Liver (tissue), 9 donors: ENCODE results near the gene SPATS1. TPM values are rescaled to one million over a fixed set of nuclear protein-coding genes. Genes with fewer than 3 reads are reported as not detected.

Experiments
- DNase-seq: peaks from one replicate; pipeline ENCODE4 v3.0.0-alpha.2; 2017; ENCODE audit warnings: low spot score
- H3K27ac ChIP-seq, 2 donors: one replicate each; pipeline ENCODE4 v1.7.0; 2013; ENCODE audit warnings: inconsistent platforms in 2 of 2, low read length in 2 of 2, control low read depth in 1 of 2, low read depth in 1 of 2, mild to moderate bottlenecking in 1 of 2
- H3K27me3 ChIP-seq, 4 donors: one replicate each; pipeline versions ENCODE4 v1.6.1 to v1.7.0; 2013; ENCODE audit warnings: low read length in 3 of 4, inconsistent platforms in 1 of 4, mild to moderate bottlenecking in 1 of 4, moderate library complexity in 1 of 4; ENCODE audit not compliant: control insufficient read depth in 4 of 4, insufficient read depth in 4 of 4
- H3K36me3 ChIP-seq, 4 donors: one replicate each; pipeline versions ENCODE4 v1.6.1 to v1.7.0; 2013; ENCODE audit warnings: low read length in 3 of 4, mild to moderate bottlenecking in 3 of 4, low read depth in 1 of 4, moderate library complexity in 1 of 4; ENCODE audit not compliant: control insufficient read depth in 4 of 4, insufficient read depth in 3 of 4
- H3K4me1 ChIP-seq, 4 donors: one replicate each; pipeline versions ENCODE4 v1.6.1 to v1.7.0; 2013; ENCODE audit warnings: low read length in 3 of 4, mild to moderate bottlenecking in 3 of 4, moderate library complexity in 1 of 4; ENCODE audit not compliant: control insufficient read depth in 4 of 4, insufficient read depth in 4 of 4
- H3K4me3 ChIP-seq, 3 donors: one replicate each; pipeline versions ENCODE4 v1.6.1 to v1.7.0; 2013; ENCODE audit warnings: low read length in 3 of 3, control low read depth in 1 of 3, low read depth in 1 of 3, mild to moderate bottlenecking in 1 of 3
- H3K9ac ChIP-seq, 2 donors: one replicate each; pipeline ENCODE4 v1.7.0; 2013; ENCODE audit warnings: low read length in 2 of 2, mild to moderate bottlenecking in 2 of 2, moderate library complexity in 2 of 2, control low read depth in 1 of 2, low read depth in 1 of 2
- H3K9me3 ChIP-seq, 4 donors: one replicate each; pipeline versions ENCODE4 v1.6.1 to v1.7.0; 2013; ENCODE audit warnings: low read length in 3 of 4; ENCODE audit not compliant: control insufficient read depth in 4 of 4
- EGR1 ChIP-seq, 2 donors: IDR thresholded peaks; 2 replicates each; pipeline ENCODE4 v1.6.1; 2016 to 2018; ENCODE audit warnings: antibody characterized with exemption in 2 of 2, low read depth in 2 of 2
- FOXA1 ChIP-seq: IDR thresholded peaks from 2 replicates; pipeline ENCODE4 v1.6.1; 2016; ENCODE audit warnings: antibody characterized with exemption
- FOXA2 ChIP-seq: IDR thresholded peaks from 2 replicates; pipeline ENCODE4 v1.6.1; 2016; ENCODE audit warnings: antibody characterized with exemption
- HNF4A ChIP-seq, 2 donors: conservative IDR thresholded peaks; 2 replicates each; pipeline ENCODE4 v1.6.1; 2016; ENCODE audit warnings: antibody characterized with exemption in 2 of 2, mild to moderate bottlenecking in 2 of 2
- HNF4G ChIP-seq: IDR thresholded peaks from 2 replicates; pipeline ENCODE4 v1.6.1; 2016; ENCODE audit warnings: antibody characterized with exemption
- NR2F2 ChIP-seq: IDR thresholded peaks from 2 replicates; pipeline ENCODE4 v1.6.1; 2016; ENCODE audit warnings: antibody characterized with exemption
- RAD21 ChIP-seq, 2 donors: IDR thresholded peaks; 2 replicates each; pipeline ENCODE4 v1.6.1; 2016; ENCODE audit warnings: antibody characterized with exemption in 2 of 2, mild to moderate bottlenecking in 2 of 2
- RXRA ChIP-seq, 2 donors: IDR thresholded peaks; 2 replicates each; pipeline ENCODE4 v1.6.1; 2017 to 2018; ENCODE audit warnings: antibody characterized with exemption in 2 of 2, mild to moderate bottlenecking in 1 of 2
- SP1 ChIP-seq: IDR thresholded peaks from 2 replicates; pipeline ENCODE4 v1.6.1; 2018; ENCODE audit warnings: antibody characterized with exemption, mild to moderate bottlenecking
- TAF1 ChIP-seq: conservative IDR thresholded peaks from 2 replicates; pipeline ENCODE4 v1.6.1; 2016; ENCODE audit warnings: antibody characterized with exemption, mild to moderate bottlenecking
- YY1 ChIP-seq: IDR thresholded peaks from 2 replicates; pipeline ENCODE4 v1.6.1; 2016; ENCODE audit warnings: antibody characterized with exemption, mild to moderate bottlenecking
- whole genome bisulfite sequencing: extraction: QIAGEN DNeasy Blood & Tissue Kit; methylation state at CpG from one replicate; pipeline ENCODE4 v1.1.7; 2013; 5-methylcytosine and 5-hydroxymethylcytosine counted together
- polyA plus RNA-seq, 2 donors: library from polyadenylated mRNA; stranded (reverse) in 1 of 2; unstranded in 1 of 2; fragments of 200-250 nt in 1 of 2; fragments of >200 nt in 1 of 2; fragmentation: Nextera tagmentation in 1 of 2; extraction: Ambion mirVana in 1 of 2; gene quantifications; one replicate each; pipeline versions ENCODE4 v1.2.1 to v1.2.3, GENCODE V29; 2013 to 2015
- total RNA-seq, 2 donors: library from RNA; depleted of rRNA; stranded (reverse); fragments of >200 nt; gene quantifications; one replicate each; pipeline ENCODE4 v1.2.3, GENCODE V29; 2014
- TF ChIP-seq, protein P1 (sequence below): IDR thresholded peaks from 2 replicates; pipeline ENCODE4 v1.6.1; 2016; ENCODE audit warnings: antibody characterized with exemption
- TF ChIP-seq, protein P2 (sequence below): IDR thresholded peaks from 2 replicates; pipeline ENCODE4 v1.6.1; 2016; ENCODE audit warnings: antibody characterized with exemption
- TF ChIP-seq, protein P3 (sequence below): IDR thresholded peaks from 2 replicates; pipeline ENCODE4 v1.6.1; 2016; ENCODE audit warnings: antibody characterized with exemption, mild to moderate bottlenecking
- TF ChIP-seq, protein P4 (sequence below): IDR thresholded peaks from 2 replicates; pipeline ENCODE4 v1.6.1; 2016; ENCODE audit warnings: antibody characterized with exemption
- donor health status: healthy.
- donor health status: healthy.
- donor health status: healthy.
- donor health status: healthy.
- donor health status: healthy.

SPATS1 gene
- total and polyA plus RNA-seq, 4 donors = not detected

DNA sequence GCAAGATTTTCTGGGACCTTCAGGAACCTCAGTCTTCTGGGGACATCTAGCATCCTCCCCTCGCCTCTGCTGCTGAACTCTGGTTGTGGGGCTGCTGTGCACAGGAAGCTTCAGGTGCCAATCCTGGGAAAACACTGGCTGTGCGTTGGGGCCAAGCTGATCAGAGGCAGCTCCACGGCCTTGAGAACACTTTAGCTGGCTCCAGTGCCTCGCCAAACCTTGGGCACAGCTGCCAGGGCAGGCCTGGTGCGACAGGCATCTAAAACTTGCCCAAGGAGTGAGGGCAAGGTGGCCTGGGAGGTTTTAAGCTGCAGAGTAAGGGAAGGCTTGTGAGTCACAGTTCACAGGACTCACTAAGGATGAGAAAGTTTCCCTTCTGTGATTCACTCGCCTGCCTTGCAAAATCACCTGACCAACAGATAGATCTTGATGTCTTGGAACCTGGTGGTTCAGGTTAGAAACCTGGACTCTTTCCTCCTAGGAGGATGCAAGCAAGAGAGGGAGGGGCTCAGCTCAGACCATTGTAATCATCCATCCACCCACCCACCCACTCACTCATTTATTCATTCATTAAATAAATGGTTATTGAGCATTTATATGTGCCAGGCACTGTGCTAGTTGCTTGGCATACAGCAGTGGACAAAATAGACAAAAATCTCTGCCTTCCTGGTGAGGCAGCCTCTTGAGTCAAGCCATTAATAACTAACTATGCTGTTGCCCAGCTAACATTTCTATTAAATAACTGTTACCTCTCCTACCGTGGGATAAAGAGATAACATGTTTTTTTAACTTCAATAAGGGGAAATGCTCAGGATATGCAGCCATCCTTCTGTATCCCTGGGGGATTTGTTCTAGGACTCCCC is 2.5 kb upstream of the SPATS1 start (continued):
- TF ChIP-seq, protein P1, sequence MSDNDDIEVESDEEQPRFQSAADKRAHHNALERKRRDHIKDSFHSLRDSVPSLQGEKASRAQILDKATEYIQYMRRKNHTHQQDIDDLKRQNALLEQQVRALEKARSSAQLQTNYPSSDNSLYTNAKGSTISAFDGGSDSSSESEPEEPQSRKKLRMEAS = no peak
- TF ChIP-seq YY1 (no peak), SP1 (no peak)

DNA sequence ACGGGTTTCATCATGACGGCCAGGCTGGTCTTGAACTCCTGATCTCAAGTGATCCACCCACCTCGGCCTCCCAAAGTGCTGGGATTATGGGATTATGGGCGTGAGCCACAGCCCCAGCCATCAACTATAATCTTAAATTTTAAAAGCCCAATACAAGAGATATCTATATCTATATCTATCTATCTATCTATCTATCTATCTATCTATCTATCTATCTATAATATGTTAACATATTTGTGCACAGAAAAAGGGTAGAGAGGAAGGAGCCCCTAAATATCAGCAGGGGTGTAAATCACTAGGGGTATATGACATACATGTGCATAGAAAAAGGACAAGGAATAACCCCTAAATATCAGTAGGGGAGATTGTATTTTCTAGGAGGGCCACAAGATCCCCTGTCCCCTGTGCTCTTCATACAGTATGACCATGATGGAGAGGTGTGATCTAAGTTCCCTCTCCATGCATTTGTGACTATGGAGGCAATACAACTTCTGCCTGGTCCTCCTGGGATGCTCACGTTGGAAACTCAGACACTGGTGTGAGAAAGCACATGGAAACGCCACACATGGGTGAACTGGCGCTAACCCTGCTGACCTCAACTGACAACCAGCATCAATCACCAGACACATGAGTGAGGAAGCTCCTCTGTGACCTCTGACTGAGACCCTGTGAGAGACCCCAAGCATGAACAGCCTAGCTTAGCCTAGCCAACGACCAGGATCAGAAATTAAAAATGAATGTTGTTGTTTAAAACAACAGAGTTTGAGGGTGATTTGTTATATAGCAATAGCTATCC is 1.2 kb upstream of the SPATS1 start:
- Histone ChIP-seq H3K27ac (no peak overlapping the region), H3K9me3 (no peaks in the 10 kb centered on the region), H3K4me3 (no peak overlapping the region), H3K9ac (no peak overlapping the region), H3K4me1 (peaks cover 0 to 24% (median 16%) of the 10 kb centered on the region in 4 donors), H3K27me3 (no peaks in the 10 kb centered on the region), H3K36me3 (no peaks in the 10 kb centered on the region)
- DNase-seq = no peak
- WGBS = 81% methylated on average over 8 of the region's 8 CpGs
- TF ChIP-seq EGR1 (IDR thresholded peaks at IDR 0.05; ENCODE audit: low read depth in 2 of 2) = no peak
- no peak for TF ChIP-seq RAD21 (IDR thresholded peaks at IDR 0.05)
- TF ChIP-seq, protein P2, sequence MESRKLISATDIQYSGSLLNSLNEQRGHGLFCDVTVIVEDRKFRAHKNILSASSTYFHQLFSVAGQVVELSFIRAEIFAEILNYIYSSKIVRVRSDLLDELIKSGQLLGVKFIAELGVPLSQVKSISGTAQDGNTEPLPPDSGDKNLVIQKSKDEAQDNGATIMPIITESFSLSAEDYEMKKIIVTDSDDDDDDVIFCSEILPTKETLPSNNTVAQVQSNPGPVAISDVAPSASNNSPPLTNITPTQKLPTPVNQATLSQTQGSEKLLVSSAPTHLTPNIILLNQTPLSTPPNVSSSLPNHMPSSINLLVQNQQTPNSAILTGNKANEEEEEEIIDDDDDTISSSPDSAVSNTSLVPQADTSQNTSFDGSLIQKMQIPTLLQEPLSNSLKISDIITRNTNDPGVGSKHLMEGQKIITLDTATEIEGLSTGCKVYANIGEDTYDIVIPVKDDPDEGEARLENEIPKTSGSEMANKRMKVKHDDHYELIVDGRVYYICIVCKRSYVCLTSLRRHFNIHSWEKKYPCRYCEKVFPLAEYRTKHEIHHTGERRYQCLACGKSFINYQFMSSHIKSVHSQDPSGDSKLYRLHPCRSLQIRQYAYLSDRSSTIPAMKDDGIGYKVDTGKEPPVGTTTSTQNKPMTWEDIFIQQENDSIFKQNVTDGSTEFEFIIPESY = no peak
- TF ChIP-seq FOXA2 = no peak
- TF ChIP-seq RXRA (IDR thresholded peaks at IDR 0.05) = no peak
- TF ChIP-seq, protein P3, sequence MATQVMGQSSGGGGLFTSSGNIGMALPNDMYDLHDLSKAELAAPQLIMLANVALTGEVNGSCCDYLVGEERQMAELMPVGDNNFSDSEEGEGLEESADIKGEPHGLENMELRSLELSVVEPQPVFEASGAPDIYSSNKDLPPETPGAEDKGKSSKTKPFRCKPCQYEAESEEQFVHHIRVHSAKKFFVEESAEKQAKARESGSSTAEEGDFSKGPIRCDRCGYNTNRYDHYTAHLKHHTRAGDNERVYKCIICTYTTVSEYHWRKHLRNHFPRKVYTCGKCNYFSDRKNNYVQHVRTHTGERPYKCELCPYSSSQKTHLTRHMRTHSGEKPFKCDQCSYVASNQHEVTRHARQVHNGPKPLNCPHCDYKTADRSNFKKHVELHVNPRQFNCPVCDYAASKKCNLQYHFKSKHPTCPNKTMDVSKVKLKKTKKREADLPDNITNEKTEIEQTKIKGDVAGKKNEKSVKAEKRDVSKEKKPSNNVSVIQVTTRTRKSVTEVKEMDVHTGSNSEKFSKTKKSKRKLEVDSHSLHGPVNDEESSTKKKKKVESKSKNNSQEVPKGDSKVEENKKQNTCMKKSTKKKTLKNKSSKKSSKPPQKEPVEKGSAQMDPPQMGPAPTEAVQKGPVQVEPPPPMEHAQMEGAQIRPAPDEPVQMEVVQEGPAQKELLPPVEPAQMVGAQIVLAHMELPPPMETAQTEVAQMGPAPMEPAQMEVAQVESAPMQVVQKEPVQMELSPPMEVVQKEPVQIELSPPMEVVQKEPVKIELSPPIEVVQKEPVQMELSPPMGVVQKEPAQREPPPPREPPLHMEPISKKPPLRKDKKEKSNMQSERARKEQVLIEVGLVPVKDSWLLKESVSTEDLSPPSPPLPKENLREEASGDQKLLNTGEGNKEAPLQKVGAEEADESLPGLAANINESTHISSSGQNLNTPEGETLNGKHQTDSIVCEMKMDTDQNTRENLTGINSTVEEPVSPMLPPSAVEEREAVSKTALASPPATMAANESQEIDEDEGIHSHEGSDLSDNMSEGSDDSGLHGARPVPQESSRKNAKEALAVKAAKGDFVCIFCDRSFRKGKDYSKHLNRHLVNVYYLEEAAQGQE = no peak
- no peak for TF ChIP-seq NR2F2
- no peak for TF ChIP-seq FOXA1
- TF ChIP-seq, protein P1 = no peak
- no peak for TF ChIP-seq TAF1

DNA sequence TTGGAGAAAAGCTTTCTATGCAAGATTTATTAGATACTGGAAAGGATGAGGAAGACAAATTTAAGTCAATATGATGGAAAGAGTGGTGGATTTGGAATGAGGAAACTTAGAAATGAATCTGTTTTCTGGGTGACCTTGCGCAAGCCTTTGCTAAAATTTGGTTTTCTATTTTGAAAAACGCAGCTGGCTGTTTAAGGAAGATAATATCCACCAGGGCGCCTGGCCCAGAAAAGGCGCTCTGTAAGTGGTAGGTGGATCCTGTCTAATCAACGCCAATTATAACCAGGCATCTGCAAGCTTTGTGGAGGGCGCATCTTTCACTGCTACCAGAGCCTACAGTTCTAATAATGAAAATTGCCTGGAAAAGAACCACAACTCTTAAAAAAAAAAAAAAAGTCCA is 398 bp upstream of the SPATS1 start:
- 62% methylated on average over 6 of the region's 6 CpGs for WGBS
- TF ChIP-seq HNF4G (no peak), FOXA2 (no peak), YY1 (no peak), RXRA (IDR thresholded peaks at IDR 0.05) (no peak), TAF1 (no peak), RAD21 (IDR thresholded peaks at IDR 0.05) (no peak), HNF4A (conservative IDR thresholded peaks at IDR 0.05) (no peak), SP1 (no peak)
- TF ChIP-seq, protein P4, sequence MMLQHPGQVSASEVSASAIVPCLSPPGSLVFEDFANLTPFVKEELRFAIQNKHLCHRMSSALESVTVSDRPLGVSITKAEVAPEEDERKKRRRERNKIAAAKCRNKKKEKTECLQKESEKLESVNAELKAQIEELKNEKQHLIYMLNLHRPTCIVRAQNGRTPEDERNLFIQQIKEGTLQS = no peak
- TF ChIP-seq, protein P1 = no peak
- TF ChIP-seq, protein P3 = no peak

More for the DNA sequence above, 398 bp upstream of the SPATS1 start:
- no peak for DNase-seq
- Histone ChIP-seq H3K27ac (no peak overlapping the region), H3K27me3 (no peaks in the 10 kb centered on the region), H3K4me3 (peak overlapping the region in 1 of 3 donors; percentile 8), H3K36me3 (no peaks in the 10 kb centered on the region), H3K9me3 (no peaks in the 10 kb centered on the region), H3K9ac (no peak overlapping the region), H3K4me1 (peaks cover 0 to 24% (median 16%) of the 10 kb centered on the region in 4 donors)
